Activated CD4-positive, alpha-beta T cell treated with anti-CD3 and anti-CD28 coated beads, Interleukin-2, amount 50 U/mL, for 24 hours (primary cell): ENCODE measurements around the gene ASCC2.
"Not testable (repeated sequence)": the region's sequence is repeated elsewhere in the genome, so short reads cannot be mapped to it uniquely, and the experiment has no call there.

ENCODE experiments used
- DNase-seq, 2 donors: peaks; one replicate each; pipeline ENCODE4 v3.0.0-alpha.2; 2020; ENCODE audit warnings: low read depth in 1 of 2, low spot score in 1 of 2

The ASCC2 gene

DNA sequence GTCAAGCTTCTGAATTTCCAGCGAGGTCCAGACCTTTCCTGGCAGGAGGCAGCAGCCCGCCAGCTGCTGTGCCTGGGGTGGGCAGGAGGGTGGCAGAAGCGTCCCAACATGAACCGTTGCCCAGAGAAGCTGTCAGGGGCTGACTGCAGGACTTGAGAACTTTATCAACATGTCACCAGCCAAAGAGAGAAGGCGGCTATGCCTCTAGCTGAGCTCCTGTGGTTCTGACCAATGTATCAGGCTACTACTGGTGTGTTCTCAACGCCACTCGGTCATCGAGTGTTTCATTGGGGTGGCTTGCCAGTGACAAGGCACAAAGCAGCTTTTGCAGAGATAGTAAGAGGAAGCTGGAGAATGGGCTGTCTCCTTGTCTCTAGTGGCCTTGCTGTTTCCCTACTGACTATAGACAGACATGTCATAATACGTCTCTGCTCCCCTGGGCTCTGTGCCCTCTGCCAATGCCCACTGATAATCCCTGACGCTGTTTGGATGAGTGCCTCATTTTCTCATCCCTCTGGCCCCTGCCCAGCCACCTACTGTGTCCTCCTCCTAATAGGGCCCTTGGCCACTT lies 17.6 kb upstream of the ASCC2 start:
- no peak for DNase-seq

DNA sequence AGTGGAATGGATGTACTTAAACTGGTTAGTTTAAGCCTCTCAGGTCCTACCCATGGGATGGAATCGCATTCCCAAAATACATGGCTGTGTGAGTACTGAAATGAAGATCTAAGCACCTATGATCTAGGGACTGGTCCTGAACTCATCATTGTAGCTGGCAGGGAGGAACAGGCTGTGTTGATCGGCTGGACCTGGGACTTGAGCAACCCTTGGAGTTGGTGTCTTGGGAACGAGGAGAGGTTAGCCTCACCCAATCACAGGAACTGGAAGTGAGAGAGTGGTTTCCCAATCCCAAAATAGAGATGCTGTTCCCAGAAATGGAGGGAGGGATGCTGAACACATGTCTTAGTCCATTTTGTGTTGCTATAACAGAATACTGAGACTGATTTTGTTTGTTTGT lies 16.4 kb upstream of the ASCC2 start:
- no peak for DNase-seq

GRCh38 chr22:29848111-29848510 lies 10.0 kb upstream of the ASCC2 start:
- no peak for DNase-seq

DNA sequence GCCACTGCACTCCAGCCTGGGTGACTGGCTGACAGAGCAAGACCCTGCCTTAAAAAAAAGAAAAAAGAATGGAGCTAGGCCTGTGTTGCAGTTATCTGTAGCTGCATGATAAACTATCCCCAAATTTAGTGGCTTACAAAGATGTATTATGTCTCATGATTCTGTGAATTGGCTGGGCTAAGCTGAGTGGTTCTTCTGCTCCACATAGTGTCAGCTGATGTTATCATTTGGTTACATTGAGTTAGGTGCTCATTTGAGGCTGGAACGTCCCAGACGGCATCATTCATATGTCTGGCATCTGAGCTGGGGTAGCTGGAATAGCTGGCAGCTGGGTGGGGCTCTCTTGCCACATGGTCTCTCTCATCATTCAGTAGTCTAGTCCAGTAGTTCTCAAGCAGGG lies 8.2 kb upstream of the ASCC2 start:
- DNase-seq: no peak

GRCh38 chr22:29842740-29843139 lies 4.7 kb upstream of the ASCC2 start:
- DNase-seq: no peak

- DNase-seq: no peak
These were observed 4.1 kb upstream of the ASCC2 start for GRCh38 chr22:29842172-29842571.

GRCh38 chr22:29840498-29840897 lies 2.4 kb upstream of the ASCC2 start:
- no peak for DNase-seq

- DNase-seq: no peak
These were observed 965 bp upstream of the ASCC2 start for GRCh38 chr22:29839039-29839438.

GRCh38 chr22:29838599-29838956 lies 504 bp upstream of the ASCC2 start:
- no peak for DNase-seq

GRCh38 chr22:29836791-29837370 lies 1.2 kb downstream of the ASCC2 start:
- not testable (repeated sequence) for DNase-seq

DNA sequence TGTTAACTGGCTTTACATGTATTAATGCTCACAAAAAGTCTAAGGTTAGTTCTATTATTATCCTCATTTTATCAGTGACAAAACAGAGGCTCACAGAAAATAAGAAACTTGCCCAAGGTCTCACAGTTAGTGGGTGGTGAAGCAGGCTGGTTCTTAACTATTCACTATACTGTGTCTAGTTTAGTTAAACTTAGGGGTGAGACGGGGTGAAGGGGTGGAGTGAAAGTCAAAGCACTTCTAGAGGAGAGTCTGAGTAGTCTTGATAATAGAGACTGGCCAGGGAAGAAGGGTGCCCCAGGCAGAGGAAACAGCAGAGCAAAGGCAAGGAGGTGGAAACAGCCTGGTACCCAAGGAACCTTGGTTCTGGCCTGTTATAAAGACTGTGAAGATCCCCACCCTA lies 4.0 kb downstream of the ASCC2 start:
- no peak for DNase-seq

- DNase-seq: no peak
These were observed 4.6 kb downstream of the ASCC2 start for GRCh38 chr22:29833392-29833965.

GRCh38 chr22:29831958-29832357 lies 6.1 kb downstream of the ASCC2 start:
- DNase-seq: no peak

GRCh38 chr22:29831186-29831921 lies 6.7 kb downstream of the ASCC2 start:
- DNase-seq: no peak

DNA sequence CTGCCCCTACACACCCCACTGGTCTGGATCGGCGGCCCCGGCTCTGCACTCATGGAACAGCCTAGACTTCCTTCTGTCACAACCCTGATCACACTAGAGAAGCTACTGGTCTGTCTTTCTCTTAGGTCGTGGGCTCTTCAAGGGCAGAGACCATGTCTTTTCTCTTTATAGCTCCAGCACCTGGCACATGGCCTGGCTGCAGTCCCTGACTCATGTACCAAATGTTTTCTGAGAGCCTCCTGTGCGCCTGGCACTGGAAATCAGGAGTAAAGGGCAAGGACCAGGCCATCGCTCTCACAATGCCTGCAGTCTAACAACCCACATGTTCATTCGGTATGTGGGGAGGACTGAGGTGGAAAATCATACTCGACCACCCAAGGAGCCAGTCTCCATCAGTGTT lies 7.5 kb downstream of the ASCC2 start:
- DNase-seq: no peak

- not testable (repeated sequence) for DNase-seq
These were observed 10.3 kb downstream of the ASCC2 start for GRCh38 chr22:29827726-29828125.

DNA sequence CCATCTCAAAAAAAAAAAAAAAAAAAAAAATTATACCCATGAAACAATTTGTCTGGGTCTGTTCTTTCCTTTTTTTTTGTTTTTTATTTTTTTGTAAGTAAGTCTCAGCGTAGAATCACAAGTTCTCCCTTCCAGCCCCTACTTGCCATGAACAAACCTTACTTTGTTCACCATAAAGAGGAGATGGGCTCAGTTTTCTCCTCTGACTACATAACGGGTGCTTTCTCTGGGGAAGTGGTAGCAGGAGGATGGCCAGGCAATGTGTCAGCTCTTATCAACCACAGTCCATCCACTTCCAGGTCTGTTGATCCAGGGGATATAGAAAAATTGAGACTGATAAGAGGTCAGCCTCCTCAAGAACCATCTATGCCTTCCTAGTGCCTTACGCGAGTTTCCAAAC lies 11.0 kb downstream of the ASCC2 start:
- no peak for DNase-seq

- DNase-seq: no peak
These were observed 12.5 kb downstream of the ASCC2 start for GRCh38 chr22:29825578-29825977.

DNA sequence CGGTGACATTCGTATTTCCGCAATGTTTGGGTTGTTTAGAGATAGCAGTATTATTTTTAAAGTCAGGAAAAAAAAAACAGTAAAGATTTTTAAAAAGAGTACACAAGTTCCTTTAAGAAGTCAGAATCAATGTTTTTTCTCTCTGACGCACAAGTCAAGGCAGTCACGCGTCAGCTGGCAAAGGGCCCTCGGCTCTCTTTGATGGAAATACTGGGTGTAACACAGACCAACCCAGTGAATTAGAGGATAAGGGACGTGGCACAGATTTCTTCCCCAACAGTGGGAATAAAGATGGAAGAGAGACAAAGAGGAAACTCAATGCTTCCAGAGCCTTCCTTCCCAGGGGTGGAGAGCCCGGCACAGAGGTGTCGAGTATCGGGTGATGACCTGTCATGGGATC lies 13.4 kb downstream of the ASCC2 start:
- DNase-seq: no peak

- peak in 1 of 2 donors; percentile 19 for DNase-seq
These were observed 16.6 kb downstream of the ASCC2 start for GRCh38 chr22:29821291-29822016.

- no peak for DNase-seq
These were observed 17.1 kb downstream of the ASCC2 start for GRCh38 chr22:29820961-29821290.

- no peak for DNase-seq
These were observed 18.6 kb downstream of the ASCC2 start for GRCh38 chr22:29819501-29819900.
